SU-DHL-6 (cell line): Measurements from ENCODE around the gene KLHL22.

Experiments used
- EZH2phosphoT487 ChIP-seq: fragments of 200-600 bp; sonication (generic), shearing (Covaris generic); conservative IDR thresholded peaks from 2 replicates; pipeline ENCODE4 v1.6.1; 2018; ENCODE audit warnings: mild to moderate bottlenecking, antibody characterized with exemption, low read length, moderate library complexity, mixed read lengths
- TF ChIP-seq, protein P1 (sequence below): fragments of 200-600 bp; sonication (generic); IDR thresholded peaks from one replicate; pipeline ENCODE4 v1.5.1; 2017; ENCODE audit warnings: antibody characterized with exemption, mild to moderate bottlenecking, low read length, moderate library complexity; ENCODE audit not compliant: insufficient read depth, poor library complexity, severe bottlenecking

DNA sequence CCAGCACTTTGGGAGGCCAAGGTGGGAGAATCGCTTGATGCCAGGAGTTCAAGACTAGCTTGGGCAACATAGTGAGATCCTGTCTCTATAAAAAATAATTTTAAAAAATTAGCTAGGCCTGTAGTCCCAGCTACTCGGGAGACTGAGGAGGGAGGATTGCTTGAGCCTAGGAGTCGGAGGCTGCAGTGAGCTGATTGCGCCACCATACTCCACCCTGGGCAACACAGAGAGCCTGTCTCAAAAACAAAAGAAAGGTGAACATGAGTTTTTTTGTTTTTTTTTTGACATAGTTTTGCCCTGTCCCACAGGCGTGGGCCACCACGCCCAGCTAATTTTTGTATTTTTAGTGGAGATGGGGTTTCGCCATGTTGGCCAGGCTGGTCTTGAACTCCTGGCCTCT lies 29.5 kb upstream of the KLHL22 start:
- TF ChIP-seq, protein P1, sequence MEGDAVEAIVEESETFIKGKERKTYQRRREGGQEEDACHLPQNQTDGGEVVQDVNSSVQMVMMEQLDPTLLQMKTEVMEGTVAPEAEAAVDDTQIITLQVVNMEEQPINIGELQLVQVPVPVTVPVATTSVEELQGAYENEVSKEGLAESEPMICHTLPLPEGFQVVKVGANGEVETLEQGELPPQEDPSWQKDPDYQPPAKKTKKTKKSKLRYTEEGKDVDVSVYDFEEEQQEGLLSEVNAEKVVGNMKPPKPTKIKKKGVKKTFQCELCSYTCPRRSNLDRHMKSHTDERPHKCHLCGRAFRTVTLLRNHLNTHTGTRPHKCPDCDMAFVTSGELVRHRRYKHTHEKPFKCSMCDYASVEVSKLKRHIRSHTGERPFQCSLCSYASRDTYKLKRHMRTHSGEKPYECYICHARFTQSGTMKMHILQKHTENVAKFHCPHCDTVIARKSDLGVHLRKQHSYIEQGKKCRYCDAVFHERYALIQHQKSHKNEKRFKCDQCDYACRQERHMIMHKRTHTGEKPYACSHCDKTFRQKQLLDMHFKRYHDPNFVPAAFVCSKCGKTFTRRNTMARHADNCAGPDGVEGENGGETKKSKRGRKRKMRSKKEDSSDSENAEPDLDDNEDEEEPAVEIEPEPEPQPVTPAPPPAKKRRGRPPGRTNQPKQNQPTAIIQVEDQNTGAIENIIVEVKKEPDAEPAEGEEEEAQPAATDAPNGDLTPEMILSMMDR: no peak
- no peak for TF ChIP-seq EZH2phosphoT487
